Measurements from ENCODE around the gene SLC66A1.

DNA sequence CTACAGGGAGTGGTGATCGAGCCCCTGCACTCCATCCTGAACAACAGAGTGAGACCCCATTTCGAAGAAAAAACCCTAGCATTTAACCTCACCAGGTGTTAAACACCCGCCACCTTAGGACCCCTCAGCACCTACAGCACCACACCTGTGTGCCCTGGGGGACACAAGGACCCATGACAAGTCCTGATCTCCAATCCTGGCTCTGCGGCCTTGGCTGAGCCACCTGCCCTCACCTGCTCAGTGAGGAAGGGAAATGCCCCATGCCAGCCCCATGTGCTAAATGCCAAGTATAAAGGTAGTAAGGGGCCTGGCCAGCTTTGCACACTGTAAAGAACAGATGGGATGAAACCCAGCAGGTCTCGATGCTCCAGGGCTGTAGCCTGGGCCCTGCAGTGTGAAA, 49.4 kb upstream of the SLC66A1 start:
- TF ChIP-seq, protein P1, sequence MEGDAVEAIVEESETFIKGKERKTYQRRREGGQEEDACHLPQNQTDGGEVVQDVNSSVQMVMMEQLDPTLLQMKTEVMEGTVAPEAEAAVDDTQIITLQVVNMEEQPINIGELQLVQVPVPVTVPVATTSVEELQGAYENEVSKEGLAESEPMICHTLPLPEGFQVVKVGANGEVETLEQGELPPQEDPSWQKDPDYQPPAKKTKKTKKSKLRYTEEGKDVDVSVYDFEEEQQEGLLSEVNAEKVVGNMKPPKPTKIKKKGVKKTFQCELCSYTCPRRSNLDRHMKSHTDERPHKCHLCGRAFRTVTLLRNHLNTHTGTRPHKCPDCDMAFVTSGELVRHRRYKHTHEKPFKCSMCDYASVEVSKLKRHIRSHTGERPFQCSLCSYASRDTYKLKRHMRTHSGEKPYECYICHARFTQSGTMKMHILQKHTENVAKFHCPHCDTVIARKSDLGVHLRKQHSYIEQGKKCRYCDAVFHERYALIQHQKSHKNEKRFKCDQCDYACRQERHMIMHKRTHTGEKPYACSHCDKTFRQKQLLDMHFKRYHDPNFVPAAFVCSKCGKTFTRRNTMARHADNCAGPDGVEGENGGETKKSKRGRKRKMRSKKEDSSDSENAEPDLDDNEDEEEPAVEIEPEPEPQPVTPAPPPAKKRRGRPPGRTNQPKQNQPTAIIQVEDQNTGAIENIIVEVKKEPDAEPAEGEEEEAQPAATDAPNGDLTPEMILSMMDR (IDR thresholded peaks at IDR 0.05; ENCODE audit: insufficient read depth, low read length) = no peak
- TF ChIP-seq POLR2AphosphoS5 (IDR thresholded peaks at IDR 0.05; ENCODE audit: low read depth) = no peak

Measured in HL-60 (cell line).